Measurements from ENCODE around the gene IFT20. TPM values are rescaled to one million over a fixed set of nuclear protein-coding genes. Genes with fewer than 3 reads are reported as not detected.

IFT20 gene
- total and polyA plus RNA-seq, 2 of the 13 experiments (the other 11 are each of a cell fraction or from before 2014, with no cell fraction given) = 28.0 to 37.8 TPM

DNA sequence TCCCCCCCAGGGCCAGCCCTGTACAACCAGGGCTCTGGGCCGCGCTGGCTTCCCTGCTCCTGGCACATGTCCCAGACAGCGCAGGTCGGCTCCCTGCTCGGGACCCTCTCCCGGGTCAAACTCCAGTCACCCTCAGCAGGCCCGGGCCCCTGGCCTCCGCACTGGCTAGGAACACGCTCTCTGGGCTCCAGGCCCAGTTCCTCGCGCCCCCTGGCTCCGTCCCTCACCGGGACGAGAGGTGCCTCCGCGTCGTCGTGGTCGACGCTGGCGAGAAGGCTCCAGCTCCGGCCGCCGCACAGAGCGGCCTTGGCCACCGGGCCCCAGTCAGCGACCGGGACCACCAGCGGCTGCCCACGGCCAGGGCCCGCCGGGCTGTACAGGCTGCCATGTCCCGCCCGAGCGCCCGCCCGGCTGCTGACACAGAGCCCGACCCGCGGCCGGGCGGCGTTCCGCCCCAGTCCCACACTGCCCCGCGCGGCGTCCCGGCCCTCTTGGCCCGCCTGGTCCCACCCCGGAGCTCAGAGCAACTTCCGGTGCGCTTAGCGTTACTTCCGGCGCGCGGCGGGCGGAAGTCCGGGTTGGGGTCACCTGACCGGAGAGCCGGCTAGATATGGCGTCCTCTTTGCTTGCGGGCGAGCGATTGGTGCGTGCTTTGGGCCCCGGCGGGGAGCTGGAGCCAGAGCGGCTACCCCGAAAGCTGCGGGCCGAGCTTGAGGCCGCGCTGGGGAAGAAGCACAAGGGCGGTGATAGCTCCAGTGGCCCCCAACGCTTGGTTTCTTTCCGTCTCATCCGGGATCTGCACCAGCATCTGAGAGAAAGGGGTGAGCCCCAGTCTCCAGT is 22.0 kb upstream of the IFT20 start, which contains the start of gene POLDIP2 (continued):
- TF ChIP-seq, protein P1, sequence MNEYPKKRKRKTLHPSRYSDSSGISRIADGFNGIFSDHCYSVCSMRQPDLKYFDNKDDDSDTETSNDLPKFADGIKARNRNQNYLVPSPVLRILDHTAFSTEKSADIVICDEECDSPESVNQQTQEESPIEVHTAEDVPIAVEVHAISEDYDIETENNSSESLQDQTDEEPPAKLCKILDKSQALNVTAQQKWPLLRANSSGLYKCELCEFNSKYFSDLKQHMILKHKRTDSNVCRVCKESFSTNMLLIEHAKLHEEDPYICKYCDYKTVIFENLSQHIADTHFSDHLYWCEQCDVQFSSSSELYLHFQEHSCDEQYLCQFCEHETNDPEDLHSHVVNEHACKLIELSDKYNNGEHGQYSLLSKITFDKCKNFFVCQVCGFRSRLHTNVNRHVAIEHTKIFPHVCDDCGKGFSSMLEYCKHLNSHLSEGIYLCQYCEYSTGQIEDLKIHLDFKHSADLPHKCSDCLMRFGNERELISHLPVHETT (CRISPR knock-in tag; conservative IDR thresholded peaks at IDR 0.05) = peak; percentile 81; the same call in 1 of the 2 replicates
- peak; percentile 90; the same call in 1 of the 2 replicates for TF ChIP-seq ZNF614 (CRISPR knock-in tag; IDR thresholded peaks at IDR 0.05; ENCODE audit: borderline replicate concordance)
- peak; percentile 78 for TF ChIP-seq DR1 (CRISPR knock-in tag; IDR thresholded peaks at IDR 0.05)
- TF ChIP-seq ZNF788 (CRISPR knock-in tag; IDR thresholded peaks at IDR 0.05; ENCODE audit: borderline replicate concordance) = peak; percentile 93; the same call in 1 of the 2 replicates
- peak; percentile 76 for TF ChIP-seq ZNF607 (CRISPR knock-in tag; IDR thresholded peaks at IDR 0.05; ENCODE audit: borderline replicate concordance)
- TF ChIP-seq ZIK1 (CRISPR knock-in tag; IDR thresholded peaks at IDR 0.05; ENCODE audit: borderline replicate concordance, low read depth) = peak; percentile 62; the same call in 1 of the 2 replicates
- no peak for TF ChIP-seq ZNF547 (CRISPR knock-in tag; IDR thresholded peaks at IDR 0.05)
- TF ChIP-seq, protein P2, sequence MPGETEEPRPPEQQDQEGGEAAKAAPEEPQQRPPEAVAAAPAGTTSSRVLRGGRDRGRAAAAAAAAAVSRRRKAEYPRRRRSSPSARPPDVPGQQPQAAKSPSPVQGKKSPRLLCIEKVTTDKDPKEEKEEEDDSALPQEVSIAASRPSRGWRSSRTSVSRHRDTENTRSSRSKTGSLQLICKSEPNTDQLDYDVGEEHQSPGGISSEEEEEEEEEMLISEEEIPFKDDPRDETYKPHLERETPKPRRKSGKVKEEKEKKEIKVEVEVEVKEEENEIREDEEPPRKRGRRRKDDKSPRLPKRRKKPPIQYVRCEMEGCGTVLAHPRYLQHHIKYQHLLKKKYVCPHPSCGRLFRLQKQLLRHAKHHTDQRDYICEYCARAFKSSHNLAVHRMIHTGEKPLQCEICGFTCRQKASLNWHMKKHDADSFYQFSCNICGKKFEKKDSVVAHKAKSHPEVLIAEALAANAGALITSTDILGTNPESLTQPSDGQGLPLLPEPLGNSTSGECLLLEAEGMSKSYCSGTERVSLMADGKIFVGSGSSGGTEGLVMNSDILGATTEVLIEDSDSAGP (CRISPR knock-in tag; IDR thresholded peaks at IDR 0.05; ENCODE audit: borderline replicate concordance) = peak; percentile 84; the same call in 1 of the 2 replicates
- no peak for TF ChIP-seq ZNF737 (CRISPR knock-in tag; IDR thresholded peaks at IDR 0.05; ENCODE audit: borderline replicate concordance)
- TF ChIP-seq, protein P3, sequence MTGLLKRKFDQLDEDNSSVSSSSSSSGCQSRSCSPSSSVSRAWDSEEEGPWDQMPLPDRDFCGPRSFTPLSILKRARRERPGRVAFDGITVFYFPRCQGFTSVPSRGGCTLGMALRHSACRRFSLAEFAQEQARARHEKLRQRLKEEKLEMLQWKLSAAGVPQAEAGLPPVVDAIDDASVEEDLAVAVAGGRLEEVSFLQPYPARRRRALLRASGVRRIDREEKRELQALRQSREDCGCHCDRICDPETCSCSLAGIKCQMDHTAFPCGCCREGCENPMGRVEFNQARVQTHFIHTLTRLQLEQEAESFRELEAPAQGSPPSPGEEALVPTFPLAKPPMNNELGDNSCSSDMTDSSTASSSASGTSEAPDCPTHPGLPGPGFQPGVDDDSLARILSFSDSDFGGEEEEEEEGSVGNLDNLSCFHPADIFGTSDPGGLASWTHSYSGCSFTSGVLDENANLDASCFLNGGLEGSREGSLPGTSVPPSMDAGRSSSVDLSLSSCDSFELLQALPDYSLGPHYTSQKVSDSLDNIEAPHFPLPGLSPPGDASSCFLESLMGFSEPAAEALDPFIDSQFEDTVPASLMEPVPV (CRISPR knock-in tag; IDR thresholded peaks at IDR 0.05) = peak; percentile 96
- TF ChIP-seq, protein P4, sequence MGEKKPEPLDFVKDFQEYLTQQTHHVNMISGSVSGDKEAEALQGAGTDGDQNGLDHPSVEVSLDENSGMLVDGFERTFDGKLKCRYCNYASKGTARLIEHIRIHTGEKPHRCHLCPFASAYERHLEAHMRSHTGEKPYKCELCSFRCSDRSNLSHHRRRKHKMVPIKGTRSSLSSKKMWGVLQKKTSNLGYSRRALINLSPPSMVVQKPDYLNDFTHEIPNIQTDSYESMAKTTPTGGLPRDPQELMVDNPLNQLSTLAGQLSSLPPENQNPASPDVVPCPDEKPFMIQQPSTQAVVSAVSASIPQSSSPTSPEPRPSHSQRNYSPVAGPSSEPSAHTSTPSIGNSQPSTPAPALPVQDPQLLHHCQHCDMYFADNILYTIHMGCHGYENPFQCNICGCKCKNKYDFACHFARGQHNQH (CRISPR knock-in tag; IDR thresholded peaks at IDR 0.05) = peak; percentile 80; the same call in 1 of the 2 replicates
- TF ChIP-seq NONO (IDR thresholded peaks at IDR 0.05) = no peak
- peak; percentile 89 for TF ChIP-seq NONO (CRISPR knock-in tag; conservative IDR thresholded peaks at IDR 0.05)
- TF ChIP-seq, protein P5, sequence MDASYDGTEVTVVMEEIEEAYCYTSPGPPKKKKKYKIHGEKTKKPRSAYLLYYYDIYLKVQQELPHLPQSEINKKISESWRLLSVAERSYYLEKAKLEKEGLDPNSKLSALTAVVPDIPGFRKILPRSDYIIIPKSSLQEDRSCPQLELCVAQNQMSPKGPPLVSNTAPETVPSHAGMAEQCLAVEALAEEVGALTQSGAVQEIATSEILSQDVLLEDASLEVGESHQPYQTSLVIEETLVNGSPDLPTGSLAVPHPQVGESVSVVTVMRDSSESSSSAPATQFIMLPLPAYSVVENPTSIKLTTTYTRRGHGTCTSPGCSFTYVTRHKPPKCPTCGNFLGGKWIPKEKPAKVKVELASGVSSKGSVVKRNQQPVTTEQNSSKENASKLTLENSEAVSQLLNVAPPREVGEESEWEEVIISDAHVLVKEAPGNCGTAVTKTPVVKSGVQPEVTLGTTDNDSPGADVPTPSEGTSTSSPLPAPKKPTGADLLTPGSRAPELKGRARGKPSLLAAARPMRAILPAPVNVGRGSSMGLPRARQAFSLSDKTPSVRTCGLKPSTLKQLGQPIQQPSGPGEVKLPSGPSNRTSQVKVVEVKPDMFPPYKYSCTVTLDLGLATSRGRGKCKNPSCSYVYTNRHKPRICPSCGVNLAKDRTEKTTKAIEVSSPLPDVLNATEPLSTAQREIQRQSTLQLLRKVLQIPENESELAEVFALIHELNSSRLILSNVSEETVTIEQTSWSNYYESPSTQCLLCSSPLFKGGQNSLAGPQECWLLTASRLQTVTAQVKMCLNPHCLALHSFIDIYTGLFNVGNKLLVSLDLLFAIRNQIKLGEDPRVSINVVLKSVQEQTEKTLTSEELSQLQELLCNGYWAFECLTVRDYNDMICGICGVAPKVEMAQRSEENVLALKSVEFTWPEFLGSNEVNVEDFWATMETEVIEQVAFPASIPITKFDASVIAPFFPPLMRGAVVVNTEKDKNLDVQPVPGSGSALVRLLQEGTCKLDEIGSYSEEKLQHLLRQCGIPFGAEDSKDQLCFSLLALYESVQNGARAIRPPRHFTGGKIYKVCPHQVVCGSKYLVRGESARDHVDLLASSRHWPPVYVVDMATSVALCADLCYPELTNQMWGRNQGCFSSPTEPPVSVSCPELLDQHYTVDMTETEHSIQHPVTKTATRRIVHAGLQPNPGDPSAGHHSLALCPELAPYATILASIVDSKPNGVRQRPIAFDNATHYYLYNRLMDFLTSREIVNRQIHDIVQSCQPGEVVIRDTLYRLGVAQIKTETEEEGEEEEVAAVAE (CRISPR knock-in tag; IDR thresholded peaks at IDR 0.05; ENCODE audit: borderline replicate concordance) = peak; percentile 72; the same call in 1 of the 2 replicates
- no peak for TF ChIP-seq EHMT2 (IDR thresholded peaks at IDR 0.05; ENCODE audit: borderline replicate concordance, low read depth, low read length)
- TF ChIP-seq ZNF781 (CRISPR knock-in tag; IDR thresholded peaks at IDR 0.05; ENCODE audit: borderline replicate concordance, not compliant biosample characterization) = no peak
- 0 out of 2 replicates have a peak, but pooled peaks have one; percentile 26 for TF ChIP-seq RORA (CRISPR knock-in tag; IDR thresholded peaks at IDR 0.05)

Data from HepG2 (cell line).